Measurements from ENCODE around the gene CORO1C.

DNA sequence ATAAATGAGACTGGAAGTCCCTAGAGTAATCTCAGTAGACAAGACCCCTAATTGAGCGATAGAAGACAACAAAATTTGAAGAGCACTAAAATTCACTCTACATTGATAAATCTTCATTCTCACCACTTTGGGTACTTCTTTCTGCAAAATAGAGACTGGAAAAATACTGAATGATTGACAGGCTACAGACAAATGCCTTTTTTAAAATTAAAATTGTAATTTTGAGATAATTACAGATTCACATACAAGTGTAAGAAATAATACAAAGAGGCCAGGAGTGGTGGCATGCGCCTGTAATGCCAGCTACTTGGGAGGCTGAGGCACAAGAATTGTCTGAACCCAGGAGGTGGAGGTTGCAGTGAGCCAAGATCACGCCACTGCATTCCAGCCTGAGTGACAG lies 4.5 kb upstream of the CORO1C start:
- no peak for TF ChIP-seq EZH2 (IDR thresholded peaks at IDR 0.05; ENCODE audit: insufficient read depth, poor library complexity, severe bottlenecking)
- no peak for TF ChIP-seq EZH2phosphoT487 (IDR thresholded peaks at IDR 0.05; ENCODE audit: insufficient read depth, low read depth)
